Stimulated activated CD8-positive, alpha-beta memory T cell treated with anti-CD3 and anti-CD28 coated beads, Interleukin-4, amount 100 ng/mL, for 1 hour (primary cell): Measurements from ENCODE around the gene DLG2.

Experiments
- DNase-seq, 2 donors: peaks; one replicate each; pipeline ENCODE4 v3.0.0-alpha.2; 2020; ENCODE audit warnings: low read depth in 2 of 2, low spot score in 1 of 2

DLG2 gene

DNA sequence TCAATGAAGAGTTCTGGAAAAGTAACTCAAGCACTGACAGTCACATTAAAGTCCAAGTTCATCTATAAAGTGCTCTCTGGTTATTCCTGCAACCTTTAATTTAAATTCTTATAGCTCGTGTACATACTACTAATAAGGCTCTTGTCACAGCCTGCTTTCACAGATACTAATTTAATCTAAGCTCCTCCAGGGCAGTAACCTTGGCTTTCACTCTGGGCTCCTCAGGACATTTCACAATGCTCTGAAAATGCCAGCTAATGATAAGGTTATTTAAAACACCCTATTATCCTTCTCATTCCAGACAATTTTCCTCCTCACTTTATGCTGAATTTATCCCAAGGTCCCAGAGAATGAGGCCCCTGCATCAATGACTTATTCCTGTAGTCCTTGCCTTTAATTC is 2098.3 kb downstream of the DLG2 start:
- DNase-seq = no peak

DNA sequence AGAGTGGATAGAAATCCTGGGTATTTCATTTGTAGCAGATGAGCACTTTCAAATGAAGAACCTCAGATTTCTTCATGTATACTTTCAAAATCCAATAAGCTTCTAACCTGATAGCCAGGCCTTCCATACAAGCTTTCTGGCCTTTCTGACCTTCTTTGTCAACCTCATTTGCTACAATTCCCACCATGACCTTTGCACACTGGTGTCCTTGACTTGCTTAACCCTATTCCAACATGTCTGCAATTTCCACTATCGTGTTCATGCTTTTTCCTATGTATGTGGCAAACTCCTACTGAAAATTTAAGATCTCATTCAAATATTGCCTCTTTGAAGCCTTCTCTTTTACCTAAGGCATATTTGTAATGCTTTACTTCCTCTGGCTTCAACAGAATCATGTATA is 2098.9 kb downstream of the DLG2 start:
- no peak for DNase-seq

DNA sequence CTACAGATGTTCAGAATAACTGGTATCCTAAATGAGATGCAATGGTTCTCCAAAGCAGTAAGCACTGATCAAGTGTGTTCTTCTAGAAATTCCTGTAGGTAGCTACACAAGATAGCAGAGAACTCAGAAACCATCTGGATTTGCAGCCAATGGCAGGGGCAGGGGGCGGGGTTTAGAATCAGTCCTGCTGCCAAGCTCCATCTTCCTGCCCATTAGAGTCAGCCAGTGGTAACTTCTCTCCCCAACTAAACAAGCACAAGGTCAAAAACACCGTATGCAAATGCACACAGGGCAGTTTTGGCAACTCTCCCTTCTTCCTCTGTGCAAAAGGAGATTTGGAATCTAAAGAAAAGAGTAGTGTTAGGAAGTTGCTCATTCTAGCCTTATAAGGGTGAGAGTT is 2103.5 kb downstream of the DLG2 start:
- no peak for DNase-seq

DNA sequence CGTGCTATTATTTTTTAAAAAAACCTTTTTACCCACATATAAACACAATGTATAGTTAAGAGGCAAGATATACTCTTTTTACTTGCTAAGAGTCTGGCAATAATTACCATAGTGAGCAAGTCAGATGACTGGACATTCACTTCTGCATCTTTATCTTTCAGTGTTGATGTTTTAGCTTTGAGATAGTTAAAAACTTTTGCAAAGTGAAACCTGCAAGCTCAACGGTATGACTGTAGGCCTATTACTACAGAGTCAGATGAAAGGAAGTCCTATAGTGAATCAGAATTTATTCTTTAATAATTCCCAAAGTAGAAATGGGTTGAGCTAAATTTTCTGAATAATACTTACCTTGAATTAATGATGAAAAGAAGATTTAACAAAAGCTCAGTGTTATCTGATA is 2104.2 kb downstream of the DLG2 start:
- DNase-seq = no peak

DNA sequence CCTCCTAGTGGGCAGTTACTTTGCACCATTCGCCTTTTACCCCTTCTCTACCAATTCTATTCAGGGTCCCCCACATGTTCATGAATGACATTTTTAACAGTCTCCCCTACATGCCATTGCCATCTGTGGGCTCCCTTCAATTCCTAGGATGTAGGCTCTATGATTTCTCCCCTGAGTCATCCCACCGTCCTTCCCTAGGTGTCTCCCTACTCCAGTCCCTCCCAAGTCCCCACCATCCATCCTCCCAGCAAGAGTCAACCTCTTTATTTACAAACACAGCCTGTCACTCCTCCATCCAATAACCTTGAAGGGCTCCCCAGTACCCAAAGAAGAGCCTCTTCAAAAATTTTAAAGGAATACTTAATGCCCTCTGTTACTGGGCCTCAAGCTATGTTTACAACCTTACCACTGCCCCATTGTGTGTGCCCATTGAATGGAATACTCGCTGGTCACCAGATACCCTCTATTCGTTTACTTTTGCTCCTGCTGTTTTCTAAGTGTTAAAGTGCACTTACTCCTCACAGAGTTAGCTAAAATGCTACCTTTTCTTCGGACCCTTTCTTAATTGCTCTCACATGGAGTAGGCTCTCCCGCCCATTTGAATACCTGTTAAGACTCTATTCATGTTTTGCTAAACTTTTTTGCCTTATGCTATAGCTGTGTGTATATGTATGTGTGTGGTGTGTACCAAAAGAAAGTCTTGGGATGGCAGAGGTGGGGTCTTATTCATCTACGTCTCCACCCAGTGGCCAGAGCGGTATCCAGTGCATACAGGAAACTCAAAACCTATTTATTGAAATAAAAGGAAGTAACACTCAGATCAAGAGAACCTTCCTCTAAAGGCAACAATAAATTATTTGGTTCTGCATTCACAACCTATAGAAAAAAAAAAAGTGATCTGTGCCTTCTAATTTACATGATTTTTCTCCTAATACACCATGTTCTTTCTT is 2105.2 kb downstream of the DLG2 start:
- DNase-seq = no peak

DNA sequence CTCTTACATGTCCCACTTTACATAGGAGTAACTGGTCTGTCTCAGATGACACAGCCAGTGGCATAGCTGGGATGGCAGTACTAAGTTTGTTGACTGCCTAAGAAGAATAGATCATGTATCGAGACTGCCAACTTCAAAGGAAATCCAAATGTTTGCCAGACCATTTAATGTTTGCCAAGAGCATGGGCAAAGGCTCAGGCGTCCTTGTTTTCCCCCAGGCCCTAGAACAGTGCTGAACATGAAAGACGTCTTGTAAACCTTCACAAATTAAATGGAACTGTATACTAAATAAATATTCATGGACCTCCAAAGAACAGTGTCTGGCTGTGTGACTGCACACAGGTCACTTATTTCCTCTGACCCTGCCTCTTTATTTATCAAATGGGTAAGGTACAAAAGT is 2106.3 kb downstream of the DLG2 start:
- DNase-seq = no peak

DNA sequence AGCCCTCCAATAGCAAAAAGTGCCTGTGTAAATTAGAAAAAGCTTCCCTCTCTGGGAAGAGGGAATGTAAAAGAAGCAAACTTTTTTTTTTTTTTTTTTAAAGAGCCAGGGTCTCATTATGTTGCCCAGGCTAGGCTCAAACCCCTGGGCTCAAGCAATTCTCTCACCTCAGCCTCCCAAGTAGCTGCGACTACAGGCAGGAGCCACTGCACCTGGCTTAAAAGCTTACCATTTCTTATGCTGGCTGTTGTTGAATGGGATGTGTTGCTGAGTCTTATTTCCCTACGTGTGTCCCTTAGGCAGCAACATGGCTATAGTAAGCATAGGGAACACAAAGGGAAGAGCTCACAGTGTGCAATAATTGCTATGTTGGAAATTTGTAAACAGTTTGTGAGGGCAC is 2115.5 kb downstream of the DLG2 start:
- DNase-seq = no peak

DNA sequence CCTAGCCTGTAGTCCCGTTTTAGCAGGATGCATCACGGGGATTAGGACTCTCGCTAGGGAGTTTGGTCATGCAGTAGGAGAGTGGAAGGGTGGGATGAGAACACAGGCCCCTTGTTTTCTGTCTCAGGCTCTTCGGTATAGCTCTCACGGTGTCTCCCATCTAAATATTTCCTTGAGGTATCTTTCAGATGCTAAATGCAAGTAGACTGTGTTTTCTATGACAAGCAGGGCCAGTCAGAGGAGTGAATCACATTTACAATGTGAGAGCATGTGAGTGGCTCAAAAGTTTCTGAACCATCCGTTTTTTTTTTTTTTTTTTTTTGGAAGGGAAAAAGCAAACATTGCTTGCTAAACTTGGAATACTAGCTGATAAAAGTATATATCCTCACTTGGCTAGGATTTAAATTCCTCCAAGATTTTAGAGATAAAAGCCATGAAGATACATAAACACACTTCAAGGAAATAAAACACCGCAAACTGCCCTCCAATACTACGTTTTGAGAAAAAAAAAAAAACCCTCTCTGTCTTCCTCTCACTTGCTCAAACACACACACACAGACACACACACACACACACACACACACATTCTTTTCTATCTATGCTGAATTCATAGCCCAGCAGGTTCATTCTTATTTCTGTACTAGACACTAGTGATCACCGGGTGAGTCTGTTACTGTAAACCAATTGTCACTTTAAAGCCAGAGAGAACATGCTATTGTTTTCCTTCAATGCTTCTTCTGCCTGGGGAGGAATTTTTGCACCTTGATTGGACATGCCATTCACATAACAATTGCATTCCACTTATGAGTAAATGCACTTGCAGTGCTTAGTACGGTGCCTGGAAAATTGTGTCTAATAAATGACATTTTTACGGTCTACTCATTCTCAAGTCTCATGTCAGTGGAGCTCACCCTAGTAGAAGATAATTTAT is 2116.3 kb downstream of the DLG2 start:
- DNase-seq = no peak

DNA sequence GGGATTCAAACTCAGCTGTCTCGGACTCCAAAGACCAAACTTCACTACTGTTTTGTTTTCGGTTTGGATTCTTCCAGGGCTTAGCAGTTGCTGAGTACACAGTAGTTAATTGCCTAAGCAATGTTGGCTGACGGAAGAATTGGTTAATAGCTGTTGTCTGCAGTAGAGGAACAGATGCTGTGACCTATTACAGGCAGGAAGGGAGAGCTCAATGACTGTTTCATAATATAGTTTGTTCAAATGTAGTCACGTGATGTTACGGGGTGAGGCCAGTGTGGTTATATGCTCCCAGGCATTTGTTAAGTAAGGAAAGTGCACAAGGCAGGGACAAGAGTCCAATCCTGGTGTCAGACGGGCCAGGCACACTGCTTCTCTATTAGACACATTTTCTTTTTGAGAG is 2118.3 kb downstream of the DLG2 start:
- no peak for DNase-seq

DNA sequence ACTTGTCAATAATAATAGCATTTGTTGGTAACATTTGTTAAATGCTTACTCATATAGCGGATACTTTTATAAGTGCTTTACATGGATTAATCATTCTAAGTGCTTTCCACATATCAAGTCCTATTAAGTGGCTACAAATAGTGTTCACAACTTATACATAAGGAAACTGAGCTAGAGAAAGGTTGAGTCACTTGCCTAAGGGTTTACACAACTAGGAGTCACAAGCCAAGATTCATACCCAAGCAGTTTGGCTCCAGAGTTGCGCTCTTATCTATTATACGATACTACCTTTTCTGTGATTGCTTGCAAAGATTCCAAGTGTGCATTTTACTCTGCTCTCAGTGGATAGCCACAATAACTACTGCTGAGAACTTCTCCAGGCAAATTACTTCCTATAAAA is 2125.1 kb downstream of the DLG2 start:
- DNase-seq = no peak

DNA sequence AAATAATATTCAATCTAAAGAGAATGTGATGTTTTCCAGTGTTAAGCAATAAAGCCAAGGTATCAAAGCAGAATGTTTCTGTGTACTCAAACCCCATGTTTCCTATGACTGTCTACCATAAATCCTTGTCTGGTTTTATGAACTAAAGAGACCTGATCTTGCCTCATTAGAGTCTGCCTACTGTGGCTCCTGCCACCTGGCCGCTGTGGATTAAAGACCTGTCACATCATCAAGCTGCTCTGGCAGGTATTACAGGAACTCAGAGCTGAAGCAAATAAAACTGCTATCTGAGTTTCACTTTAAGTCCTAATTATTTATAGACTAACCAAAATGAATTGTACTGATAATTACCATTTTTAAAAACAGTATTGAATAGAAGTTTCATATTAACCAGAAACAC is 2133.2 kb downstream of the DLG2 start:
- DNase-seq = no peak

DNA sequence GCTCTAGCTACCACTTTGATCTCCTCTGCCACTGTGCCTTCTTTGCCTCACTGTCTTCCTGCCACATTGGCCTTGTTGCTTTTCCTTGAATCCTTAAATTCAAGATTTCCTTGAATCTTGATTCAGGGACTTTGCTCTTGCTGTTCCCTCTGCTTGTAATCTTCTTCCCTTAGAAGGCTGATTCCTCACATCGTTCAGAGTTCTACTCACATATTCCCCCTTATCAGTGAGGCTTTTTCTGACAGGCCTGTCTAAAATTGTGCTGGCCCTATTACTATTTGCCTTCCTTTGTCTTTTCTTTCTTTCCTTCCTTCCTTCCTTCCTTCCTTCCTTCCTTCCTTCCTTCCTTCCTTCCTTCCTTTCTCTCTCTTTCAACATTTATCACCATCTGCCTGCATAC is 2134.1 kb downstream of the DLG2 start:
- no peak for DNase-seq

DNA sequence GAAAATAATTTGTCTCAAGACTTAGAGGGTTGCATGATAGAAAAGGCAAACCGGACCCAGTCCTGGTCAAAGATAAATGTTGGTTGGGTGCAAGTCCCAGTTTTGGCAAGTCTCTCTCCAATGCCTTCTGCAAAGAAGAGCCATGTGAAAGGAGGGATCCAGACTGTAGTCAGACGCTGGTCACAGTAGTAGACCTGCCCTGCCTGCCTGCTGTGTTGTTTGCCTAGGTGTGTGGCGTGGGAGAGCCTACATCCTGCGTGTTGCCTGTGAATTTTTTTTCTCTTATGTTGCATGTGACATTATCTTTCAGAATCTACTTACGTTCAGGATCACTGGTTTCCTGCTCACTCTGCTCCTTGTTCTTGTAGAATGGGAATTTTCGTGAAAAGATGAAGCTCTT is 2143.3 kb downstream of the DLG2 start:
- DNase-seq = no peak

DNA sequence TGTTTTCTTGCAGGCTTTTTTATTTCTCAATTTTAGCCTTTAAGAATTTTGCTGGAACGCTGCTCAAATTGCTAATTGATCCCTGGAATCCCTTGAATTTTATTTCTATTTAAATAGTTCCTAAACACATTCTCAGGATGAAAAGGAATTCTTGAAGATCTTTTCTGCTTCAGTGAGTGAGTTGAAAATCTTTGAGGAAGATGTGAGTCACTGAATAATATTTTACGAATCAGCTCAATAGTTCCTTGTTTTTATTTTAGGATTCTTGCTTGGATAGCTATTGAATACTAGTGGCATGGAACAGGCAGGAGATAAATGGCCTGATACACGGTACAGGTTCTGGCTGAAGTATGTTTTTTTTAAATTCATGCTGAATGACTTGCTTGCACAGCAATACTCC is 2146.3 kb downstream of the DLG2 start:
- no peak for DNase-seq

DNA sequence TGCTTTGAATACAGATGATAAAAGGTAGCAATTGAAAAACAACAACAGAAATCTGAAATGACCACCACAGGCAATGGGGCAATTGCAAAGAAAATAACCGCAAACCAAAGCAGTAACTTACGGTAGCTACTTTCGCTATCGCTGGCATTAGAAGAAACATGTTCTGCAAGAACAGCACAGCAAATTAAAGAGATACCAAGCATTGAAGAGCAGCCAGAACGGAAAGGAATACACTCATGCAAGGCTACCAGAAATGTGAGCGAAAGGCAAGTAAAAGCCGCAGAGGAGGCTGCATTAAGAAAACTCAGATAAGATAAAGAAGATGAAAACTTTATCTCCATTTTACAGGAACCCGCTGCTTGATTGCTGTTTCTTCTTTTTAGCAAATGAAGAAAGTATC is 2146.9 kb downstream of the DLG2 start:
- no peak for DNase-seq

DNA sequence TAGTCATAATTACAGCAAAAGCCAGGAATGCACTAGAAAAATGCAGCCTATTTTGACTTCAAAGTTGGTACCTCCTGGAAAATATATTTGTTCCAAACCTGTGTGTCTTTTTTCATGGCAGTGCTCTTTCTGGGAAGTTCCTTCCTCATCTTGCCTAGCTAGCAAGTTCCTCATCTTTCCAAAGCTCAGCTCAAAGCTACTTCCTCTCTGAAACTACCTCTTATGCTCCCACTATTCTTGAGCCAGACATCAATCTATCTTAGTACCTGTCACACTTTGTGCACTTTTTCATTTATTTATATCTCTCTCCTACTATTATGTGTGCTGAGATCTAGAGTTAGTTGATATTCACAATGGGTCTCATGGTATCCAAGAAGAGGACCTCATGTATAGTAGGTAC is 2149.4 kb downstream of the DLG2 start:
- DNase-seq = no peak

DNA sequence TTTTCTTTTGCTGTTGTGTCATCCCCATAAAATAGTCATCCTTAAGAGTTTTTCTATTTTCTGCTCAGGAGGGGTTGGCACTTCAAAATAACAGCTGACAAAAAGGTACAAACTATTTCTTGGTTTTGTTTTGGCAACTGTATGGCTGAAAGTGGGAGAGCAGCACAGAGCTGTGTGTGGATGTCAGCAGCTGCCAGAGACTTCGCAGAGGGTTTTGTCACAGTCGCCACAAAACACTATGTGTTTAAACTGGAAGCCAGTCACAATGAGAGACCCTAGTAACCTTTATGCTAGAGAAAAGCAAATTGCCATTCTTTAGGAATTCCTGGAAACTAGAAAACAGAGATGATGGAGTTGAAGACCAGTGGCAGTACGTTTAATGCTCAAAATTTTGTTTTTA is 2151.4 kb downstream of the DLG2 start:
- no peak for DNase-seq

DNA sequence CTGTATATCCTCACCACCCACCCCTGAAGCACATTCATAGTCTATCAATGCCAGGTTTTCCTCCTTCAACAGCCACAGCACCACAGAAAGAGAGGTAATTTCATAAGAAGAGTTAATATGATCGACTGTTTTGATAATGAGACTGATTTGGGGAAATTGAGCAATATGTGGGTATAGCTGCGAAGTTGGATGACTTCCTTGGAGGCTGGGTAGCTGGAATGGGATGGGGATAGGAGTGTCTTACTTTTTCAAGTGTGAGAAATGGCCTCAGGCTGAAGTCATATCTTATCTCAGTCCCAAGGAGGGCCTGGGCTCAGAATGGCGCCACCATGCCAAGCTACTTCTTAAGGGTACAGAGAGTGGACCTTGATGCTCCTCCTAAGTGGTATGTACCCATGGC is 2153.4 kb downstream of the DLG2 start:
- DNase-seq = no peak

DNA sequence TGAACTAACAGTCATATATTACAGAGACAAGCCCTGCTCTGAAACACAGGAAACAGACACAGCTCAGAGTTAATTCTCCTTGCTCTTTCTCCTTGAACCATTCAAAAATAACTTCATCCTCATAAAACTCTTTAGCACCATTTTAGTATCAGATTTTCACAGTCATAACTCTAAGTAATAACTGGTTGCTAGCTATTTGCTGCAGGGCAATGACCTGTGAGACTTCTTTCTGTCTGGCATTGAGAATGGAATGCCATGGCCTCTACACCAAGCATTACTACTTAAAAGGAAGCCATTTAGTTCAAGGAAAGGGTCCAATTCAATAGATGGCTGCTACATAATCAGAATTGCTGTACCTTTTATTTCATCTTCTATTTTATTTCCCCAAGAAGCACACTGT is 2154.3 kb downstream of the DLG2 start:
- no peak for DNase-seq

DNA sequence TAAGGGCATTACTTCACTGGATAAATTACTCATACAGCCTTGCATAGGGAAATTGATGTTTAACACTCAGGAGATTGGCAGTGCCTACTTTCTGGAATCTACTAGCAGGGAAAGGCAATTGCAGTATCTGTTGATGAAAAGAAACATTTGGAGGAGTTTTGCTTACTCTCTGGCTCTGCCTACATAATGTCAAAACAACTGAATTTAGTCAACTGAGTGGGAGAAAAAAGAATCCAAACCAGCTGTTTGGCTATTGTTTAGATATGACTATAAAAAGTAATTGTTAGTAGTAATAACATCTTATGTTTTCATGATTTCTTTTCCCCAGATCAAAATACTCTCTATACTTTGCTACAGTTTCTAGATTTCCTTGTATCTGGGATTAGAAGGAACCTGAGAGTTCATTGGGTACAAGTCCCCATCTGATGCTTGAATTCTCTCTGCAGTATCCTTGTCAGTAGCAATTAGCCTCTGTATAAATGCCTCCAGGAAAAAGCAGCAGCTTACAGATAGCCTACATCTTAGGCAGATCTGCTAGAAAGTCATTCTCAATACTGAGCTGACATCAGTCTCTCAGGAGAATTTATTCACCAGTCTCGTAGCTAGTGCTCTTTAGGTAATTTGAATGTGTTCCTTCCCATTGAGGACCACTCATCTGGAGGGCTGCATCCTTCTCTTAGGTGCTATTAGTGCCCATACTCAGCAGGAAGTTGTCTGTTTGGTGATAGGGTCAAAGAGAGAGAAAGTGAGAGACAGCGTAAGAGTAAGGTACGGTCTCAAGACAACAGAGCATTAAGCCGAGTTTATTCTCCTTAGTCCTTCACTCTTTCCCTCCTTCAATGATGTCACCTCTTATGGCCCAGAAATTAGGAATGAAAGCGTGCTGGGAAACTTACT is 2155.1 kb downstream of the DLG2 start:
- no peak for DNase-seq

DNA sequence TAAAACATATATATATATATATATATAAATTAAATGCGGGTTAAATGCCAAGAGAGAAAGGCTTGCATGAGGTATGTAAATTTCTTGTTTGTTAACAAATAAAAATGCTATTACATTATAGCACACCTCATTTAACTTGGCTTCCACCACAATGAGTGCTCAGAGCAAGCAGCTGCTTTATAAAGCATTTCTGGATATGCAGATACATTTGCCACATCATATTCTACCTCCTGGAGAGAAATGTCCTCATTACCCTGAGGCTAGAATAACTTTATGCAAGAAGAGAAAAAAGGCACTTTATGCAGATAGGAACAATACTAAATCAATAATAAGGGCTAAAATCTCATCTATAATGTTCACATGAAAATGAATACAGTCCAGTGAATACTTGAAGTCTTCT is 2159.3 kb downstream of the DLG2 start:
- no peak for DNase-seq
